Esophagus muscularis mucosa (tissue), 4 donors: ENCODE results near the gene SLC22A12. TPM values are rescaled to one million over a fixed set of nuclear protein-coding genes. Genes with fewer than 3 reads are reported as not detected.

Experiments
- DNase-seq: peaks from one replicate; pipeline ENCODE4 v3.0.0-alpha.2; 2017; ENCODE audit errors: extremely low spot score
- H3K27ac ChIP-seq, 4 donors: fragments of 200-600 bp; sonication (generic); replicated peaks in 1 of 4; 1 replicate in 3 of 4; 2 replicates in 1 of 4; pipeline ENCODE4 v1.5.1; 2016 to 2019; ENCODE audit warnings: mild to moderate bottlenecking in 1 of 4
- H3K27me3 ChIP-seq, 4 donors: fragments of 200-600 bp; sonication (generic); one replicate each; pipeline versions ENCODE4 v1.5.1 to v1.6.0; 2016 to 2019
- H3K36me3 ChIP-seq, 4 donors: fragments of 200-600 bp; sonication (generic); one replicate each; pipeline ENCODE4 v1.5.1; 2016 to 2019
- H3K4me1 ChIP-seq, 4 donors: fragments of 200-600 bp; sonication (generic); one replicate each; pipeline ENCODE4 v1.5.1; 2016 to 2019
- H3K4me3 ChIP-seq, 4 donors: fragments of 200-600 bp; sonication (generic); 1 replicate in 2 of 4; 2 replicates in 2 of 4; pipeline ENCODE4 v1.5.1; 2016 to 2019; ENCODE audit warnings: mild to moderate bottlenecking in 4 of 4, moderate library complexity in 1 of 4
- H3K9me3 ChIP-seq, 4 donors: fragments of 200-600 bp; sonication (generic); 1 replicate in 3 of 4; 2 replicates in 1 of 4; pipeline ENCODE4 v1.5.1; 2016 to 2019
- EP300 ChIP-seq: sonication (generic); formaldehyde crosslinking; IDR thresholded peaks from one replicate; pipeline ENCODE4 v1.6.1; 2017; ENCODE audit warnings: antibody characterized with exemption
- POLR2A ChIP-seq: fragments of 450-650 bp; IDR thresholded peaks from one replicate; pipeline ENCODE4 v1.6.1; 2017; ENCODE audit warnings: antibody characterized with exemption, moderate library complexity, mild to moderate bottlenecking, low read depth
- POLR2AphosphoS5 ChIP-seq, 2 donors: sonication (generic); formaldehyde crosslinking; IDR thresholded peaks; one replicate each; pipeline ENCODE4 v1.6.1; 2017; ENCODE audit warnings: antibody characterized with exemption in 2 of 2
- WGBS: methylation state at CpG from one replicate; pipeline ENCODE4 v1.1.5; 2018; 5-methylcytosine and 5-hydroxymethylcytosine counted together
- intact Hi-C: fragments of 100-400 bp; cut with DNase I; formaldehyde crosslinking; loops from one replicate; pipeline ENCODE4 v1.15.1; 2023
- total RNA-seq, 4 donors: library from RNA; depleted of rRNA; stranded (reverse); fragments of >200 nt; gene quantifications; one replicate each; pipeline versions ENCODE4 v1.1.0 to v1.2.1, GENCODE V29; 2016
- TF ChIP-seq, protein P1 (sequence below), 3 experiments: fragments of 200-600 bp in 2 of 3; fragments of 450-650 bp in 1 of 3; sonication (generic) in 2 of 3; IDR thresholded peaks; one replicate each; pipeline ENCODE4 v1.5.1; 2017 to 2019; ENCODE audit warnings: antibody characterized with exemption in 3 of 3, mild to moderate bottlenecking in 2 of 3, moderate library complexity in 1 of 3

Gene SLC22A12
- total RNA-seq, 4 donors from 2014 or later, result not detected

DNA sequence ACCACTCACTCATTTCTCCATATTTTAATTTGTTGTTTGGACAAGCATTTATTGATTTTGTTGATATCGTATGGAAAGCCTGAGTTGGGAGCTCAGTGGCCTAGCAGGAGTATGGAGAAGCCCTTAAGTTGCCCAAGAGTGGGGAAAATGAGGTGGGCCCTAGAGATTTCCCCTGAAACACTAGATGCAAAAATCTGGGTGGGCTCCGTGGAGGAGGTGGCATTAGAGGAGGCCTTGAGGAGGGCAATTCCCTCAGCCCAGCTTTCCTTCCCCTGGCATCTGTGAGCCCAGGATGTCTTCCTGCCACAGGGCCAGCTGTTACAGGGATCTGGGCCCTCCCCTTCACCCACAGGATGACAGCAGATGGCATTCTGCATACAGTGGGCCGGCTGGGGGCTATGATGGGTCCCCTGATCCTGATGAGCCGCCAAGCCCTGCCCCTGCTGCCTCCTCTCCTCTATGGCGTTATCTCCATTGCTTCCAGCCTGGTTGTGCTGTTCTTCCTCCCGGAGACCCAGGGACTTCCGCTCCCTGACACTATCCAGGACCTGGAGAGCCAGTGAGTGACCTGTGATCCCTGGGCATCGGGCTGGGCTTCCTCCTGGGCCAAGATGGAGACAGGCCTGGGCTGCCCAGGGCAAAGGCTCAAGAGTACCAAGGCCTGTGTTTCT lies 21.6 kb upstream of the SLC22A12 start:
- intact Hi-C loops, result no loop called here
- WGBS, result 96% methylated on average over 5 of the region's 8 CpGs
- Histone ChIP-seq H3K27me3 (no peaks in the 10 kb centered on the region), H3K36me3 (no peaks in the 10 kb centered on the region), H3K27ac (no peak overlapping the region), H3K4me1 (peaks cover 5 to 12% (median 9%) of the 10 kb centered on the region in 4 donors), H3K4me3 (no peak overlapping the region), H3K9me3 (no peaks in the 10 kb centered on the region)
- TF ChIP-seq POLR2AphosphoS5 (IDR thresholded peaks at IDR 0.05), result no peak
- DNase-seq, result no peak

DNA sequence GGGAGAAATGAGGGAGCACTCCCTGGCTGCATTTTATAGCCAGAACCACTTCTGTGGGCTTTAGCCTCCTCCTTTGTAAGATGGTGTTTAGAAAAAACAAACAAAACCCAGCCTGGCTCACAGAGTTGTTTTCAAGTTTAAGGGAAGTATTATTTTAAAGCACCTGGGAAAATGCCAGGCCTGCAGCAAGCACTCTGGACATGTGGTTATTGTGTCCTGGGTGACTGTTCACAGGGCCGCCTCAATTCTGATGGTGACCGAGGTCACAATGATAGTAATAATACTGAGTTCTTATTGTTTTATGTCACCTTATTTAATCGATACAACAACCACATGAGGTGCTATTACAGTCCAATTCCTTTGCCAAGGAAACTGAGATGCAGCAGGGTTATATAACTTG lies 20.7 kb upstream of the SLC22A12 start:
- Histone ChIP-seq H3K4me3 (no peak overlapping the region), H3K36me3 (no peaks in the 10 kb centered on the region), H3K9me3 (no peaks in the 10 kb centered on the region), H3K27ac (no peak overlapping the region), H3K4me1 (peaks cover 5 to 12% (median 9%) of the 10 kb centered on the region in 4 donors), H3K27me3 (no peaks in the 10 kb centered on the region)
- TF ChIP-seq POLR2A (no peak), EP300 (no peak), POLR2AphosphoS5 (IDR thresholded peaks at IDR 0.05) (no peak)
- TF ChIP-seq, protein P1, sequence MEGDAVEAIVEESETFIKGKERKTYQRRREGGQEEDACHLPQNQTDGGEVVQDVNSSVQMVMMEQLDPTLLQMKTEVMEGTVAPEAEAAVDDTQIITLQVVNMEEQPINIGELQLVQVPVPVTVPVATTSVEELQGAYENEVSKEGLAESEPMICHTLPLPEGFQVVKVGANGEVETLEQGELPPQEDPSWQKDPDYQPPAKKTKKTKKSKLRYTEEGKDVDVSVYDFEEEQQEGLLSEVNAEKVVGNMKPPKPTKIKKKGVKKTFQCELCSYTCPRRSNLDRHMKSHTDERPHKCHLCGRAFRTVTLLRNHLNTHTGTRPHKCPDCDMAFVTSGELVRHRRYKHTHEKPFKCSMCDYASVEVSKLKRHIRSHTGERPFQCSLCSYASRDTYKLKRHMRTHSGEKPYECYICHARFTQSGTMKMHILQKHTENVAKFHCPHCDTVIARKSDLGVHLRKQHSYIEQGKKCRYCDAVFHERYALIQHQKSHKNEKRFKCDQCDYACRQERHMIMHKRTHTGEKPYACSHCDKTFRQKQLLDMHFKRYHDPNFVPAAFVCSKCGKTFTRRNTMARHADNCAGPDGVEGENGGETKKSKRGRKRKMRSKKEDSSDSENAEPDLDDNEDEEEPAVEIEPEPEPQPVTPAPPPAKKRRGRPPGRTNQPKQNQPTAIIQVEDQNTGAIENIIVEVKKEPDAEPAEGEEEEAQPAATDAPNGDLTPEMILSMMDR (IDR thresholded peaks at IDR 0.05), result no peak
- intact Hi-C loops, result no loop called here
- DNase-seq, result no peak
- WGBS, result 97% methylated on average over 3 of the region's 3 CpGs

DNA sequence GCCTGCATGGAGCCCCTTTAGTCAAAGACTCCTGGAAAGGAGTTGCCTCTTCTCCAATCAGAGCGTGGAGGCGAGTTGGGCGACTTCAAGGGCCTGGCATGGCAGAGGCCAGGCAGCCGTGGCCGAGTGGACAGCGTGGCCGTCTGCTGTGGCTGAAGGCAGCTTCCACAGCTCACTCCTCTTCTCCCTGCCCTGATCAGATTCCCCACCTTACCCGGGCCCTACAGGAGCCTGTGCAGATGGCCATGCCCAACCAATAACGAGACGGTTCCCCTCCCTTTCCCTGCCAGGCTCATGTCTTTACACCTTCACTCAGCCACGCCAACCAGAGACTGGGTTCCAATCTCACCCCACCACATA lies 20.0 kb upstream of the SLC22A12 start:
- no peak overlapping the region for H3K4me3 ChIP-seq
- H3K36me3 ChIP-seq, result no peaks in the 10 kb centered on the region
- no peak for DNase-seq
- intact Hi-C loops, result no loop called here
- H3K27me3 ChIP-seq, result no peaks in the 10 kb centered on the region
- TF ChIP-seq, protein P1 (IDR thresholded peaks at IDR 0.05), result no peak
- no peak for TF ChIP-seq EP300
- TF ChIP-seq POLR2AphosphoS5 (IDR thresholded peaks at IDR 0.05), result no peak
- no peak overlapping the region for H3K27ac ChIP-seq
- peaks cover 5 to 12% (median 9%) of the 10 kb centered on the region in 4 donors for H3K4me1 ChIP-seq
- H3K9me3 ChIP-seq, result no peaks in the 10 kb centered on the region
- WGBS, result 96% methylated on average over 5 of the region's 11 CpGs

DNA sequence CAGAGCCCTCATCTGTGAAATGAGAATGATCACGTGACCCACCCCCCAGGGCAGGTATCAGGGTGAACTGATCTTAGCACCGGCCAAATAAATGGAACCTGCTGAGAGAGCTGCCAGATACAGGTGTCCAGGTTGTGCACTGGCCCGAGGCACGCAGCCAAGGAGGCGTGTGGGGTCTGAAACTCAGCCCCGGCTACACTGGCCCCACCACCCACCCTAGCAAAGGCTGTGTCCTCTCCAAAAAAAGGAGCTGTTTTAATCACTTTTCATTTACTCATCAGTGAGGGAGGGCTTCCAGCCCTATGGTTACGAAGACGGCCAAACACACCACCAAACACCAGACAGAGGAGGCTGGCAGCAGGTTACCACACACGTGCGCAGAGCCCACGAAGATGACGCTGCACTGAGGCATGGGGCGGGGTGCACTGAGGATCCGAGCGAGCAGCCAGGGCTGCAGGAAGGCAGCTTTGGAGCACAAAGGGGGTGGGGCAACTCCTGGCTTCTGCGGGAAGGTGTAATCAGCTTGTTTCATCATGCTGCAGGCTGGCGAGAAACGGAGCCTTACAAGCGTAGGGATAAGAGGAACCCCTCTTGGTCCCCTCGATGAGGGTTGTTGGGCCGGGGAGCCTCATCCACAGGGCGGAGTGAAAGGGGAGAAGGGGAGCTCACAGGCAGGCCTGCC lies 19.5 kb upstream of the SLC22A12 start:
- intact Hi-C loops, result no loop called here
- Histone ChIP-seq H3K36me3 (no peaks in the 10 kb centered on the region), H3K27me3 (no peaks in the 10 kb centered on the region), H3K9me3 (no peaks in the 10 kb centered on the region), H3K4me1 (peaks cover under 1 to 7% (median 5%) of the 10 kb centered on the region in 4 donors), H3K4me3 (no peak overlapping the region), H3K27ac (no peak overlapping the region)
- no peak for DNase-seq
- 62% methylated on average over 18 of the region's 22 CpGs for WGBS
- TF ChIP-seq POLR2AphosphoS5 (IDR thresholded peaks at IDR 0.05) (no peak), EP300 (no peak), POLR2A (no peak)
- TF ChIP-seq, protein P1 (IDR thresholded peaks at IDR 0.05), result no peak

DNA sequence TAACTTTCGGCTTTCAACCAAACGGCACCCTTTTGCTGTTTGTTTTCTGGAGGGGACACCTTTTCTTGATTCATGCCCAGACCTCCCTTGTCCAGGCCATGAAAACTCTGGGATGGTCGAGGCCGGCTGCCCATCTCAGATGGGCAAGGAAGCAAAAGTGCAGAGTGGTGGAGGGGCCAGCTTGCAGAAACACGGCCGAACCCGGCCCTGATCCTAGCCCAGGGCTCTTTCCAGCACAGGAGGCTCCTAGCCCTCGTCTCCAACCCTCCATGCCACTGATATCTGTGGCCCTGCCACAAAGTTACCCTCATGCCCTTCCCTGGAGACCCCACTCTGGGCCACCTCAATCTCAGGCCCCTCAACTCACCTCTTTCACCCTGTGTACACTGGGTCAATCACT lies 18.9 kb upstream of the SLC22A12 start:
- TF ChIP-seq, protein P1 (IDR thresholded peaks at IDR 0.05), result no peak
- no peak for TF ChIP-seq POLR2A
- TF ChIP-seq EP300, result no peak
- TF ChIP-seq POLR2AphosphoS5 (IDR thresholded peaks at IDR 0.05), result no peak
- peaks cover 0 to 3% (median 0%) of the 10 kb centered on the region in 4 donors for H3K27me3 ChIP-seq
- peaks cover 0 to 1% (median under 1%) of the 10 kb centered on the region in 4 donors for H3K4me1 ChIP-seq
- 92% methylated on average over 5 of the region's 8 CpGs for WGBS
- no peaks in the 10 kb centered on the region for H3K9me3 ChIP-seq
- intact Hi-C loops, result no loop called here
- no peak for DNase-seq
- no peaks in the 10 kb centered on the region for H3K36me3 ChIP-seq
- H3K4me3 ChIP-seq, result no peak overlapping the region
- no peak overlapping the region for H3K27ac ChIP-seq
